ENCODE data around the gene CXCR5. TPM values are rescaled to one million over a fixed set of nuclear protein-coding genes. Genes with fewer than 3 reads are reported as not detected.

The CXCR5 gene
- total RNA-seq, 1 donor from 2014 or later: under 0.01 TPM

DNA sequence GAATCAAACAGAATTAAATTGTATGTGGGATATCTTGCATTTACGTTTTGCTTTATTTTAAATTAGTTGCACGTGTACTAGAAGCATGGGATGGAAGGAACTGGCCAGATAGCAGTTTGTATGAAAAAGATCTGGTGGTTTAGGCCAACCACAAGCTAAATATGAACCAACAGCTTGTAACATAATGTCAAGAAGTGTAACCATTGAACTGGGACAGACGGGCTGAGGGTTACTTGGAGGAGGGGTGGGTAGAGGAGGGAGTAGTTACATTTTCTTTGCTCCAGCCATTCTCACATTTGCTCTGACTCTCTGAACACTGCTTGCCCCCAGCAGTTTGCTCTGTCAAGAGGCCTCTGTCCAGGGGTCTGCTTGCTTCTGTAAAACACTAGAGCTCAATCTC lies 31.7 kb upstream of the CXCR5 start:
- TF ChIP-seq, protein P1, sequence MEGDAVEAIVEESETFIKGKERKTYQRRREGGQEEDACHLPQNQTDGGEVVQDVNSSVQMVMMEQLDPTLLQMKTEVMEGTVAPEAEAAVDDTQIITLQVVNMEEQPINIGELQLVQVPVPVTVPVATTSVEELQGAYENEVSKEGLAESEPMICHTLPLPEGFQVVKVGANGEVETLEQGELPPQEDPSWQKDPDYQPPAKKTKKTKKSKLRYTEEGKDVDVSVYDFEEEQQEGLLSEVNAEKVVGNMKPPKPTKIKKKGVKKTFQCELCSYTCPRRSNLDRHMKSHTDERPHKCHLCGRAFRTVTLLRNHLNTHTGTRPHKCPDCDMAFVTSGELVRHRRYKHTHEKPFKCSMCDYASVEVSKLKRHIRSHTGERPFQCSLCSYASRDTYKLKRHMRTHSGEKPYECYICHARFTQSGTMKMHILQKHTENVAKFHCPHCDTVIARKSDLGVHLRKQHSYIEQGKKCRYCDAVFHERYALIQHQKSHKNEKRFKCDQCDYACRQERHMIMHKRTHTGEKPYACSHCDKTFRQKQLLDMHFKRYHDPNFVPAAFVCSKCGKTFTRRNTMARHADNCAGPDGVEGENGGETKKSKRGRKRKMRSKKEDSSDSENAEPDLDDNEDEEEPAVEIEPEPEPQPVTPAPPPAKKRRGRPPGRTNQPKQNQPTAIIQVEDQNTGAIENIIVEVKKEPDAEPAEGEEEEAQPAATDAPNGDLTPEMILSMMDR (IDR thresholded peaks at IDR 0.05; ENCODE audit: insufficient read depth, low read length, poor library complexity, severe bottlenecking): no peak
- Histone ChIP-seq H3K36me3 (ENCODE audit: control insufficient read depth, insufficient read depth, low read length) (no peaks in the 10 kb centered on the region), H3K27me3 (ENCODE audit: control insufficient read depth, insufficient read depth, low read length) (no peaks in the 10 kb centered on the region), H3K4me3 (ENCODE audit: low read depth, low read length) (no peak overlapping the region)
- no peak for DNase-seq (ENCODE audit: low read depth)

DNA sequence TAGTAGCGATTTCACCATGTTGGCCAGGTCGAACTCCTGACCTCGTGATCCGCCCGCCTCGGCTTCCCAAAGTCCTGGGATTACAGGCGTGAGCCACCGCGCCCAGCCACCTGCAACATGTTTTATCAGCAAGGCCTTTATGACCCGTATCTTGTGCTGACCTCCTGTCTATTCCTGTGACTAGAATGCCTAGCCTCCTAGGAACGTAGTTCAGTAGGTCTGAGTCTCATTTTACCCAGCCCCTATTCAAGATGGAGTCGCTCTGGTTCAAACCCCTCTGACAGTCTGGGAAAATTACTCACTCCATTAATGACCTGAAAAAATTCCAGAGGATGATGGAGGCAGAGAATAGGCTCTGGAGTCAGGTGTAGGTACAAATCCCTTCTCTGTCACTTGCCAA lies 30.0 kb upstream of the CXCR5 start:
- no peaks in the 10 kb centered on the region for H3K36me3 ChIP-seq (ENCODE audit: control insufficient read depth, insufficient read depth, low read length)
- no peak overlapping the region for H3K4me3 ChIP-seq (ENCODE audit: low read depth, low read length)

DNA sequence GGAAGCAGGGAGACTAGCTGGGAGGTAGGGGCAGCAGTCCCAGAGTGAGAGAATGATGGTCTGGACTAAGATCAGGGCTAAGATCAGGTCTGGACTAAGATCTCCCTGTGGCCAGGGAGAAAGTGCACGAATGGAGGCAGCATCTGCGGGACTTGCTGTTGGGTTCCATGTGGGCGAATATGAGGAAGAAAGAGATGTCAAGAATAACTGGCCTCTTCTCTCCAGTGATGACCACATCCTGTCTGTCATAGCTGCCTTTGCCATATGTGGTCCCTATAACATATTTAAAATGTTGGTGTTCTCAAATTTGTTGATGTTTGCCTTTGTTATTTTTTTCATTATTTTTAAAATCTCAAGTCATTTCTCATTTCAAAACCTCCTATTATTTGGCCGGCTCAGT lies 27.4 kb upstream of the CXCR5 start:
- Histone ChIP-seq H3K4me3 (ENCODE audit: low read depth, low read length) (no peak overlapping the region), H3K27me3 (ENCODE audit: control insufficient read depth, insufficient read depth, low read length) (no peaks in the 10 kb centered on the region), H3K36me3 (ENCODE audit: control insufficient read depth, insufficient read depth, low read length) (no peaks in the 10 kb centered on the region)
- no peak for DNase-seq (ENCODE audit: low read depth)
- TF ChIP-seq, protein P1 (IDR thresholded peaks at IDR 0.05; ENCODE audit: insufficient read depth, low read length, poor library complexity, severe bottlenecking): no peak

More for the DNA sequence above, 30.0 kb upstream of the CXCR5 start:
- no peak for DNase-seq (ENCODE audit: low read depth)
- TF ChIP-seq, protein P1 (IDR thresholded peaks at IDR 0.05; ENCODE audit: insufficient read depth, low read length, poor library complexity, severe bottlenecking): no peak
- no peaks in the 10 kb centered on the region for H3K27me3 ChIP-seq (ENCODE audit: control insufficient read depth, insufficient read depth, low read length)

DNA sequence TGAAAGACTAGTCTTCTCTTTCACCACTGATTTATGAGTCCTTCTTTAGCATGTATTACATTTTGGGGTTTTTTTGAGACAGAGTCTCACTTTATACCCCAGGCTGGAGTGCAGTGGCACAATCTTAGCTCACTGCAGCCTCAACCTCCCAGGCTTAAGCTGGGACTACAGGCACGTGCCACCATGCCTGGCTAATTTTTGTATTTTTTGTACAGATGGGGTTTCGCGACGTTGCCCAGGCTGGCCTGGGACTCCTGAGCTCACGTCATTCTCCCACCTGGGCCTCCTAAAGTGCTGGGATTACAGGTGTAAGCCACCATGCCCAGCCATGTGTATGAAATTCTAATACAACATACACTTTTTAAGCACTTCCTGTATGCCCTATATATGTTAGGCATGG lies 26.3 kb upstream of the CXCR5 start:
- no peaks in the 10 kb centered on the region for H3K27me3 ChIP-seq (ENCODE audit: control insufficient read depth, insufficient read depth, low read length)
- TF ChIP-seq, protein P1 (IDR thresholded peaks at IDR 0.05; ENCODE audit: insufficient read depth, low read length, poor library complexity, severe bottlenecking): no peak
- H3K4me3 ChIP-seq (ENCODE audit: low read depth, low read length): no peak overlapping the region
- no peaks in the 10 kb centered on the region for H3K36me3 ChIP-seq (ENCODE audit: control insufficient read depth, insufficient read depth, low read length)
- DNase-seq (ENCODE audit: low read depth): no peak

DNA sequence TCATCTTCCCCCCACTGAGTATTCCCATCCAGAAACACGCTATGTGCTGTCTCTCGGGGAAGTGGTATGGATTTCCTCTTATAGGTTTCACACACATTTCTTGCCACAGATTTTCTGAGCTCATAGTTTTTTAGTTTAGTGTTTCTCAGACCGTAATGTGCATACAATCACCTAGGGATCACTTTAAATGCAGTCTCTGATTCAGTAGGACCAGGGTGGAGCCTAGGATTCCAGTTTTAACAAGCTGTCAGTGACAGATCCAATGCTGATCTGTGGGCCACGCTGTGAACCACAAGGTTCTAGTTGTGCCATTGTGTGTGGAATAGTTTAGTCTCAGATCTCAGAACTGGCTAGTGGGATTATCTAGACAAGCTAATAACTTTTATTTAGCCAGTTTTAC lies 23.7 kb upstream of the CXCR5 start:
- TF ChIP-seq, protein P1 (IDR thresholded peaks at IDR 0.05; ENCODE audit: insufficient read depth, low read length, poor library complexity, severe bottlenecking): no peak
- DNase-seq (ENCODE audit: low read depth): no peak
- Histone ChIP-seq H3K36me3 (ENCODE audit: control insufficient read depth, insufficient read depth, low read length) (no peaks in the 10 kb centered on the region), H3K27me3 (ENCODE audit: control insufficient read depth, insufficient read depth, low read length) (no peaks in the 10 kb centered on the region), H3K4me3 (ENCODE audit: low read depth, low read length) (no peak overlapping the region)

DNA sequence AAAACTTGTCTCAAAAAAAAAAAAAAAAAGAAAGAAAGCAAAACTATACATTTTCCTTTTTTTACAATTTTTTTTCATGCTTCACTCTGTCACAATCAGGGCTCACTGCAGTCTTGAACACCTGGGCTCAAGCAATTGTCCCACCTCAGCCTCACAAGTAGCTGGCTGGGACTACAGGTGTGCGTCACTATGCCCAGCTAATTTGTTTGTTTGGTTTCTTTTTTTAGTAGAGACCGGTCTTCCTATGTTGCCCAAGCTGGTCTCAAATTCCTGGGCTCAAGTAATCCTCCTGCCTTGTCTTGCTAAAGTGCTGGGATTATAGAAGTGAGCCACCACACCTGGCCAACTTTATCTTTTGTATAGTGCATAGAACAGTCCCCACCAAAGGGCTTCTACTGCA lies 15.0 kb upstream of the CXCR5 start:
- Histone ChIP-seq H3K36me3 (ENCODE audit: control insufficient read depth, insufficient read depth, low read length) (no peaks in the 10 kb centered on the region), H3K4me3 (ENCODE audit: low read depth, low read length) (no peak overlapping the region), H3K27me3 (ENCODE audit: control insufficient read depth, insufficient read depth, low read length) (no peaks in the 10 kb centered on the region)
- DNase-seq (ENCODE audit: low read depth): no peak
- TF ChIP-seq, protein P1 (IDR thresholded peaks at IDR 0.05; ENCODE audit: insufficient read depth, low read length, poor library complexity, severe bottlenecking): no peak

Data from kidney epithelial cell (primary cell).